NCI-H2029 (cell line): Measurements from ENCODE around the gene HSPA12A.

Experiments
- DNase-seq: peaks from one replicate; lab custom pipeline; 2025; lab: John Stamatoyannopoulos, UW

Gene HSPA12A, protein sequence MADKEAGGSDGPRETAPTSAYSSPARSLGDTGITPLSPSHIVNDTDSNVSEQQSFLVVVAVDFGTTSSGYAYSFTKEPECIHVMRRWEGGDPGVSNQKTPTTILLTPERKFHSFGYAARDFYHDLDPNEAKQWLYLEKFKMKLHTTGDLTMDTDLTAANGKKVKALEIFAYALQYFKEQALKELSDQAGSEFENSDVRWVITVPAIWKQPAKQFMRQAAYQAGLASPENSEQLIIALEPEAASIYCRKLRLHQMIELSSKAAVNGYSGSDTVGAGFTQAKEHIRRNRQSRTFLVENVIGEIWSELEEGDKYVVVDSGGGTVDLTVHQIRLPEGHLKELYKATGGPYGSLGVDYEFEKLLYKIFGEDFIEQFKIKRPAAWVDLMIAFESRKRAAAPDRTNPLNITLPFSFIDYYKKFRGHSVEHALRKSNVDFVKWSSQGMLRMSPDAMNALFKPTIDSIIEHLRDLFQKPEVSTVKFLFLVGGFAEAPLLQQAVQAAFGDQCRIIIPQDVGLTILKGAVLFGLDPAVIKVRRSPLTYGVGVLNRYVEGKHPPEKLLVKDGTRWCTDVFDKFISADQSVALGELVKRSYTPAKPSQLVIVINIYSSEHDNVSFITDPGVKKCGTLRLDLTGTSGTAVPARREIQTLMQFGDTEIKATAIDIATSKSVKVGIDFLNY

DNA sequence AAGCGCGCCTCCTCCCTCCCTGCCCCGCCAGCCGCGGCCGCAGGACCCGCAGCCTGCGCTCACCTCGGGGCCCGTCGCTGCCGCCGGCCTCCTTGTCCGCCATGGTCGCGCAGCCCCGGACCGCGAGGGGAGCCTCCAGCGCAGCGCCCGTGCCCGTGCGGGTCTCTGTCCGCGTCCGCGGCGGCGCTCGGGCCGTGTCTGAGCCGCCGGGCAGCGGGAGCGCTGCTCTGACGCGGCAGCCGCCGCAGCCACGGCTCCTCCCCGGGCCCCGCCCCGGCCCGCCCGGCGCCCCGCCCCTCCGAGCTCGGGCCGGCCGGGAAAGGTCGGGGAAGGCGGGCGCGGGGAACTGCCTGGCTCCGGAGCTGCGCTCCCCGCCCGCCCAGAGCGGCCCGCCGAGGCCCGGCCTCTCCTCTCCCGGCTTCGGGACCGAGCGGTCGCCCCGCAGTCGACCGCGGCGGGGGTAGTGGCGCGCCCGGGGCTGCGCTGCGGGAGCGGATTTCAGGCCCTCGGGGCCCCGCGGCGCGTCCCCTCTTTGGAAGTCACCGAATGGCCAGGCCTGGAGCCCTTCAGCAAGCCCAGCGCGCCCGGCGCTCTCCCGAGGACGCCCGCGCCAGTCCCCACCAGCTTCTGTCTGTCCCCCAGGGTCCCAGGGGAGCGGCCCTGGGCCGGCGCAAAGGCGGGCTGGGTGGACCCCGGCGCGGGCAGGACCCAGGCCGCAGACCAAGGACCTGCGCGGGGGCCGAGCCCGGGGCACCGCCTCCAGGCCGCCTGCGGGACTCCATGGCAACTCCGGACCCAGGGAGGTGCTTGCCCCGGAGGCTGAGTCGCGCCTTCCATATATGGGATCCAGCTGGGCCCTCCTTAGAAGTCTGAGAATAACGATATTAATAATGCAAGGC is at the start of gene HSPA12A:
HSPA12A (minus strand) TSS at position 200 of the 899 bp plus-strand sequence; CDS start at position 103, 97 bp downstream.
- peak; percentile 9 for DNase-seq

- no peak for DNase-seq
Measured at GRCh38 chr10:116791241-116791640, 48.9 kb upstream of the HSPA12A start.

GRCh38 chr10:116787893-116788665 is 45.7 kb upstream of the HSPA12A start:
- DNase-seq: no peak

DNA sequence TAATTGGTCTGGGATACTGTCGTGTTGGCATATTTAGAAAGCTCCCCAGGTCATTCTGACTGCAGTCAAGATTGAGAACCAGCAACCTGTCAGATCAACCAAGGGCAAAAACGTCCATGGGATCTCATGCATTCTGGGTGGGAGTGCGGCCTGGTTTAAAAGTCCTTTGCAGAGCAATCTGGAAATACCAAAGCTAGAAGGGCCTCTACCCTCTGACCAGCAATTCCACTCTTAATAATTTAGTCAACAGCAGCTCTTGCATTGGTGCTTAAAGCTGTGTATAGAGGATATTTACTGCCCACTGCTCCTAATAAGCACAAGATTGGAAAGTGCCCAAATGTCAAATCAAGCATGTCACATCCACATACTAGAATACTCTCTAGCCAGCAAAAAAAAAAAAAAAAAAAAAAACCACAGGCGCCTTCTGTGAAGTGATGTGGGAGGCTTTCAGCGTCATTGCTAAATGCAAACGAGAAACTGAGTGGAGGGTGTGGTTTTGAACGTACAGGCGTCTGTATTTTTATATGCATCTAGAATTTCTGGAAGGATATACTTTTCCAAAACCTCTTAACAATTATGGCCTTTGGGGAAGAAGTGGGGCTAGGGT is 44.8 kb upstream of the HSPA12A start:
- DNase-seq: no peak

- no peak for DNase-seq
Measured at GRCh38 chr10:116785867-116786266, 43.5 kb upstream of the HSPA12A start.

DNA sequence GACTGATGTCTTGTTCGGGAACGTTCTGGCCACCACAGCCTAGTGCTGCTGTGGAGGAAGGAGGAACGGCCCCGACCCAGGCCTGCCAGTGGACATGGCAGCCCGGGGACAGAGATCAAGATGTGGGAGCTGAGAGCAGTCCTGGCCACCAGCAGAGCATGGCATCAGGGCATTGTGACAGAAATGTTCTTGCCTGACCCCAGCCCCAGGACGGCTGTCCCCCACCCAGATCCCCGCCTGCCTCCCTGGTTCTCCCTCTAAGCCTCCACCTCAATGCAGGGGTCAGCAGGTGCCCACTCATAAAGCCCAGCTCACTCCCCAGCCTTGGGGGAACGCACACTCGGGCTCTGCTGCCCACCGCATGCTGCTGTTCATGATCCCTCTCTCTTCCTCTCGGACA is 42.9 kb upstream of the HSPA12A start:
- no peak for DNase-seq

DNA sequence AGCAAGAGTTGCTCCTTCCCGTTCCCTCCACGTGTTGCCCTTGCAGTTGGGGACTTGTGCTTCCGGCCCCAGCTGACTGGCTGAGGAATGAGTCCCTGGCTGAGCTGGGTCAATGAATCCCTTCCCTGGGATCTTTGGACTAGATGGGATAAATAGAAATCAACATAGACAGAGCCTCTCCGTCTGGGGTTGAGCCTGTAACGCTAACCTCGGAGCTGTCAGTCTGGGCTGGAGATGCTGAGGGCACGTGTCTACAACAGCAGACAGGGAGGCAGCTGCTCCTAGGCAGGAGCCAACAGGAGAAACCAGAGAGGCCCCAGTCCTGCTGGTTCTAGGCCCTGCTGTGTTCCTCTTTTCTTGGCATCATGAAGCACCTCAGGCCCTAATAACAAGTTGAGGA is 42.3 kb upstream of the HSPA12A start:
- no peak for DNase-seq

DNA sequence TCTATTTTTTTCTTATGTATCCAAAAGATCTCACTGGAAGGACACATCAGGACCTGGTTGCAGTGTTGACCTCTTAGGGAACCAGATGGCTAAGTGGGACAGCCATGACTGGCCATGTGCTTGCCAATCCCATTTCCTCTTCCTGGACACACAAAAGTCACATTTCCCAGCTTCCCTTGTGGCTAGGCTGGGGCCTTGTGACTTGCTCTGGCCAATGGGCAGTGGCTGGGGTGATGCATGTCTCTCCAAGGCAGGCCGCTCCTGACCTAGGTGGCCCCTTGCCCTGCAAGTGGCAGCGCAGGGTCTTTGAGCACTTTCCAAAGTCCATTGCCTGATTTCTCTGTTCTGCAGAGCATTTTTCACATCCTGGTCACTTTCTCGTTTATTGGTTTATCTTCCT is 41.7 kb upstream of the HSPA12A start:
- no peak for DNase-seq

DNA sequence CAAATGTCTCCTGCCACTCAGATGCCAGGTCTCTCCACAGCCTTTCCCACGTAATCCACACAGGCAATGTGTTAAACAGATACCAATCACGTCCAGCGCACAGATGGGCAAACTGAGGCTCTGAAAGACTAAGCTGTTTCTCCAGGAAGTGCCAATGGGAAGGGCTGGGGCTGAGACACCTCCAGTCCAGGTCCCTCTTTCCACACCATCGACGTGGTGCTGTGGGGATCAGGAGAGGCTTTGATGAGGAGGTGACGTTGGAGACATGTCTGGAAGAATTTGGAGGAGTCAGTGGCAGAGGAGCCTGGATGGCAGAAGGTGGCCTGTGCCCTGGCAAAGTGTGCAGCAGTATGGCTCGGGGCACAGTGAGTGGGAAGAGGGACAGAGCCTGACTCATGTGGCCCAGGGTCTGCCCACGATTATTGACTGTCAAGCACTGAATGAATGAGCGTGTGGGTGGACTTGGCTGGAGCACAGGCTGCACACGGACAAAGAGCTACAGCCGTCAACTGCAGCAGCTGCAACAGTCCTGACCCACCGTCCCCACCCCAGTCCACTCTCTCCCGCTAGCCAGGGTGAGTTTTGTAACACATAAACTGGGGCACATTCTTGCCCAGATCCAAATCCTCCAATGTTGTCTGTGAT is 40.8 kb upstream of the HSPA12A start:
- no peak for DNase-seq

- DNase-seq: no peak
Measured at GRCh38 chr10:116781370-116781884, 39.1 kb upstream of the HSPA12A start.

DNA sequence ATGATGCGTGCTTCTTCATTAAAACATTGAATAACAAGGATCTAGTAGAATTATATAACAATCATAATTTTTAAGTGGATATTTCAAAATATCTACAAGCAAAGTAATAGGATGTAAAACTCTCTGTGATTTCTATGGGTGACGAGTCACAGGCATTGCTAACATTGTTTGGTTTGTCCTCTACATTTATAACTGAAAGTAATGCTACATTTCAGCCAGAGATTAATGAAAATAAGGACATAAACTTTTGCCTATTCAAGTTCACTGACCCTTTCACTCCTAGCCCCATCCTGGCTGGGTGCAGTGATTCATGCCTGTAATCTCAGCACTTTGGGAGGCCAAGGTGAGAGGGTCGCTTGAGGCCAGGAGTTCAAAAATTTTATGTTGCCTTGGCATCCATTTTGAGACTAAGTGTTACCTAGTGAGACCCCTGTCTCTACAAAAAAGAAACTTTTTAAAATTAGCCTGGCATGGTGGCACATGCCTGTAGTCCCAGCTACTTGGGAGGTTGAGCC is 38.4 kb upstream of the HSPA12A start:
- no peak for DNase-seq

- DNase-seq: no peak
Measured at GRCh38 chr10:116779076-116779687, 36.8 kb upstream of the HSPA12A start.

DNA sequence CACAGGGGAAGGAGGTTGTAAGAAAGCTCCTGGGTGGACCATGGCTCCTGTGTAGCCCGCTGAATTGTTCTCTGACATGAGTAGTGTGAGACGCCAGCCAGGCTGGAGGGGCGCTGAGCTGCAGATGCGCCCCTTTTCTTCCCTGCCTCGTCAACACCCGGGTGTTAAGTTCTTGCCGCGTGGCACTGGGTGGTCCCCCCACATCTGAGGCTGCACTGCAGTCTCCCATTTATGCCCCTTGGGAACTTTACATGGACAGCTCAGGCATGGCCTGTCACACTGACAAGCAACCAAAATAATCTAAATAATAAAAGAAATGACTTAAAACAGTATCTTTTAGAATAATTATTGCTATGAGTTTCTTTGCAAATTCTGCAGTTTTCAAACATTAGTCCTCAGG is 34.6 kb upstream of the HSPA12A start:
- DNase-seq: no peak

GRCh38 chr10:116775488-116776400 is 33.4 kb upstream of the HSPA12A start:
- no peak for DNase-seq

GRCh38 chr10:116774728-116775151 is 32.4 kb upstream of the HSPA12A start:
- no peak for DNase-seq

DNA sequence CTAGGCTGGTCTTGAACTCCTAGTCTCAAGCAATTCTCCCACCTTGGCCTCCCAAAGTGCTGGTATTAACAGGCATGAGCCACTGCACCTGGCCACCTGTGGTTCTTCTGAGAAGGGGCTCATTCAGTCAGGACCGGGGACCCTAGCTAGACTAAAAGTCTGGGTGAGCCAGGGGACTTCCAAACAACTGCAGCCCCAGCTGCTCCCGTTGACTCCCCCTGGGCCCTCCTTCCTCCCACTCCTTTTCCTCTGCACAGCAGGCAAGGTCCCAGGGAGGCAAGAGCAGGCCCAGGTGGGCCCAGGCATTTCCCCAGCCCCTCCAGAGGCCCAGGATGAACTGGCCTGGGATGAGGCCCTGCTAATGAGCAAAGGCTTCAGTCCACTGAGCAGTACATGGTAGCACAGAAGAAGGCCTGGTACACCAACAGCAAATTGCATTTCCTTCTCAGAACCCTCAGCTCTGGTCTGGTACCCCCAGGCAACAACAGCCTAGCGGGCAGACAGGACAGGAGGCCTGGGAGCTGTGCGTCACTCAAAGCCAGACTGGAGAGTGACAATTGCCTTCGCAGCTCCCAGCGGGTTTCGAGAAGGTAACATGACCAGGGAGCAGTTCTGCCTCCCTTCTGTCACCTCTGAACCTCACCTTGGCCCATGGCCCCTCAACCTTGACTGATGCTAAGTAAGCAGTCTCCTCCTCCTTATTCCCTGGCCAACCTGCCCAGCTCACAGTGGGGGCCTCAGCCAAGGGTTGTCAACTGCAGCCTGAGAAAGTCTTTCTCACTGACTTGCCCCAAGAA is 30.7 kb upstream of the HSPA12A start:
- no peak for DNase-seq

GRCh38 chr10:116771959-116772585 is 29.7 kb upstream of the HSPA12A start:
- DNase-seq: no peak
